ENCODE measurements around the gene UBR3.

GRCh38 chr2:169865492-169865891, 38.2 kb downstream of the UBR3 start:
- TF ChIP-seq CTCF (IDR thresholded peaks at IDR 0.05) (no peak), POLR2A (IDR thresholded peaks at IDR 0.05) (no peak)

Data from right lobe of liver (tissue), 4 donors.